Neural cell (in vitro differentiated cells): Measurements from ENCODE around the gene TLE2. TPM values are rescaled to one million over a fixed set of nuclear protein-coding genes. Genes with fewer than 3 reads are reported as not detected.

ENCODE experiments used
- H2AFZ ChIP-seq: fragments of 200-600, 300-800 bp; sonication (generic), shearing (Covaris generic); 2 replicates; pipeline ENCODE4 v1.6.0; 2014; ENCODE audit warnings: low read depth, mild to moderate bottlenecking, antibody characterized with exemption, low read length, moderate library complexity
- H3F3A ChIP-seq: fragments of 200-600 bp; shearing (Covaris generic); 2 replicates; pipeline ENCODE4 v1.6.1; 2016; ENCODE audit warnings: mild to moderate bottlenecking, moderate library complexity, mixed read lengths, antibody characterized with exemption, low read length; ENCODE audit not compliant: insufficient read depth, poor library complexity, severe bottlenecking
- H3K27ac ChIP-seq: fragments of 200-600, 300-800 bp; sonication (generic), shearing (Covaris generic); 2 replicates; pipeline ENCODE4 v1.5.1; 2014; ENCODE audit warnings: mild to moderate bottlenecking, low read length, moderate library complexity
- H3K27me3 ChIP-seq: fragments of 300-800, 200-600 bp; sonication (generic), shearing (Covaris generic); 2 replicates; pipeline ENCODE4 v1.6.0; 2014; ENCODE audit warnings: mild to moderate bottlenecking, low read depth, low read length, moderate library complexity; ENCODE audit not compliant: insufficient read depth
- H3K36me3 ChIP-seq: fragments of 300-800, 200-600 bp; sonication (generic), shearing (Covaris generic); 2 replicates; pipeline ENCODE4 v1.5.1; 2014; ENCODE audit warnings: mild to moderate bottlenecking, antibody characterized with exemption, low read length, moderate library complexity; ENCODE audit not compliant: insufficient read depth
- H3K4me2 ChIP-seq: fragments of 300-800, 200-600 bp; sonication (generic), shearing (Covaris generic); 2 replicates; pipeline ENCODE4 v1.6.0; 2014; ENCODE audit warnings: mild to moderate bottlenecking, low read length
- H3K4me3 ChIP-seq: fragments of 300-800, 200-600 bp; sonication (generic), shearing (Covaris generic); 2 replicates; pipeline ENCODE4 v1.5.1; 2014; ENCODE audit warnings: mild to moderate bottlenecking, low read length, moderate library complexity
- H3K79me2 ChIP-seq: fragments of 200-600 bp; shearing (Covaris generic); replicated peaks from 2 replicates; pipeline ENCODE4 v1.6.0; 2014; ENCODE audit warnings: mild to moderate bottlenecking, low read length, moderate library complexity; ENCODE audit not compliant: insufficient read depth
- H3K9ac ChIP-seq: fragments of 300-800, 200-600 bp; sonication (generic), shearing (Covaris generic); 2 replicates; pipeline ENCODE4 v1.6.1; 2016; ENCODE audit warnings: mild to moderate bottlenecking, low read length, mixed read lengths
- H3K9me2 ChIP-seq: fragments of 200-600 bp; shearing (Covaris generic); 2 replicates; pipeline ENCODE4 v1.6.1; 2016; ENCODE audit warnings: mild to moderate bottlenecking, low read length, mixed read lengths; ENCODE audit not compliant: insufficient read depth
- H3K9me3 ChIP-seq: fragments of 200-600, 300-800 bp; sonication (generic), shearing (Covaris generic); 2 replicates; pipeline ENCODE4 v1.6.1; 2016; ENCODE audit warnings: mild to moderate bottlenecking, mixed run types, low read length, moderate library complexity, mixed read lengths
- H4K20me1 ChIP-seq: fragments of 200-600 bp; shearing (Covaris generic); 2 replicates; pipeline ENCODE4 v1.6.1; 2016; ENCODE audit warnings: mild to moderate bottlenecking, mixed run types; ENCODE audit not compliant: insufficient read depth
- CTCF ChIP-seq: fragments of 450-650 bp; IDR thresholded peaks from 2 replicates; pipeline ENCODE4 v1.5.1; 2014; ENCODE audit warnings: antibody characterized with exemption, mild to moderate bottlenecking, moderate library complexity; ENCODE audit not compliant: poor library complexity, severe bottlenecking
- EP300 ChIP-seq: fragments of 450-650 bp; conservative IDR thresholded peaks from 2 replicates; pipeline ENCODE4 v1.6.1; 2014; ENCODE audit warnings: antibody characterized with exemption, mild to moderate bottlenecking, moderate library complexity; ENCODE audit not compliant: poor library complexity, severe bottlenecking
- EZH2 ChIP-seq: fragments of 200-600, 300-800 bp; shearing (Covaris generic), sonication (generic); IDR thresholded peaks from 2 replicates; pipeline ENCODE4 v1.6.1; 2014; ENCODE audit warnings: antibody characterized with exemption, low read length, borderline replicate concordance, mild to moderate bottlenecking; ENCODE audit not compliant: insufficient read depth, poor library complexity, severe bottlenecking
- MXI1 ChIP-seq: fragments of 450-650 bp; conservative IDR thresholded peaks from 2 replicates; pipeline ENCODE4 v1.6.1; 2014; ENCODE audit warnings: antibody characterized with exemption, mild to moderate bottlenecking; ENCODE audit not compliant: poor library complexity, severe bottlenecking
- POLR2AphosphoS5 ChIP-seq: IDR thresholded peaks from 2 replicates; pipeline ENCODE4 v1.6.1; 2012
- RAD21 ChIP-seq: fragments of 450-650 bp; conservative IDR thresholded peaks from 2 replicates; pipeline ENCODE4 v1.6.1; 2014; ENCODE audit warnings: antibody characterized with exemption, mild to moderate bottlenecking, moderate library complexity
- REST ChIP-seq: IDR thresholded peaks from 2 replicates; pipeline ENCODE4 v1.6.1; 2012; ENCODE audit warnings: borderline replicate concordance
- SMC3 ChIP-seq: fragments of 450-650 bp; conservative IDR thresholded peaks from 2 replicates; pipeline ENCODE4 v1.6.1; 2014; ENCODE audit warnings: antibody characterized with exemption, mild to moderate bottlenecking, moderate library complexity; ENCODE audit not compliant: poor library complexity
- TAF1 ChIP-seq: IDR thresholded peaks from 2 replicates; pipeline ENCODE4 v1.6.1; 2012; ENCODE audit warnings: low read depth
- polyA plus RNA-seq: library from polyadenylated mRNA; depleted of rRNA; stranded (reverse); fragments of >200 nt; gene quantifications from 2 replicates; pipeline ENCODE4 v1.2.3, GENCODE V29; 2014

Gene TLE2
- polyA plus RNA-seq, 1 donor from 2014 or later = 7.0 TPM

DNA sequence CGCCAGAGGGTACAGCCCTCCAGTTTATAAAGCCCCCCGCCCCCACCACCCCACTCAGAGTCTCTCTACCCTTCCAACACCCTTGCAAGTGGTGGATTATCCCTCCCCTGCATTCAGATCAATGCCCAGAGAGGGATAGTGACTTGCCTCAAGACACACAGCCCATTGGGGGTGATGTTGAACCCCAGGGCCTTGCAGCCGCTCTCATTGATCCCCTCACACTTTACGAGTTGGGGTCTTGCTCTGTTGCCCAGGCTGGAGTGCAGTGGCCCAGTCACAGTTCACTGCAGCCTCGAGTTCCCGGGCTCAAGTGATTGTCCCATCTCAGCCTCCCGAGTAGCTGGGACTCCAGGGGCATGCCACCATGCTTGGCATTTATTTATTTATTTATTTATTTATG is 11.2 kb downstream of the TLE2 start:
- Histone ChIP-seq H4K20me1 (no peaks in the 10 kb centered on the region), H3K27me3 (peaks cover 3% of the 10 kb centered on the region), H3F3A (no peaks in the 10 kb centered on the region), H2AFZ (no peak overlapping the region), H3K79me2 (no peaks in the 10 kb centered on the region), H3K4me2 (no peak overlapping the region), H3K36me3 (no peaks in the 10 kb centered on the region), H3K9ac (no peak overlapping the region), H3K4me3 (no peak overlapping the region), H3K27ac (no peak overlapping the region), H3K9me3 (no peaks in the 10 kb centered on the region), H3K9me2 (no peaks in the 10 kb centered on the region)
- TF ChIP-seq EP300 (no peak), CTCF (no peak), TAF1 (no peak), SMC3 (no peak), REST (no peak), POLR2AphosphoS5 (no peak), RAD21 (no peak), EZH2 (no peak), MXI1 (no peak)

- Histone ChIP-seq H3K36me3 (no peaks in the 10 kb centered on the region), H2AFZ (no peak overlapping the region), H3F3A (no peaks in the 10 kb centered on the region), H3K79me2 (no peaks in the 10 kb centered on the region), H3K27ac (no peak overlapping the region), H3K4me2 (no peak overlapping the region), H3K4me3 (no peak overlapping the region), H3K9me2 (no peaks in the 10 kb centered on the region), H3K27me3 (peaks cover 6% of the 10 kb centered on the region), H3K9me3 (no peaks in the 10 kb centered on the region), H3K9ac (no peak overlapping the region), H4K20me1 (no peaks in the 10 kb centered on the region)
- no peak for TF ChIP-seq TAF1
These were observed 13.7 kb downstream of the TLE2 start for GRCh38 chr19:3015126-3016057.
